WERI-Rb-1 (cell line): ENCODE results near the gene AFAP1.

Experiments
- DNase-seq: peaks from one replicate; pipeline ENCODE4 v3.0.0-alpha.2; 2020
- H3K27ac ChIP-seq: fragments of 250-450 bp; sonication (Bioruptor Pico); 2 replicates; pipeline ENCODE4 v1.5.1; 2020; ENCODE audit warnings: mild to moderate bottlenecking, moderate library complexity
- H3K27me3 ChIP-seq: fragments of 250-450 bp; sonication (Bioruptor Pico); 2 replicates; pipeline ENCODE4 v1.5.1; 2021; ENCODE audit warnings: mild to moderate bottlenecking, low read depth, moderate library complexity; ENCODE audit not compliant: insufficient read depth, severe bottlenecking
- H3K36me3 ChIP-seq: fragments of 250-450 bp; sonication (Bioruptor Pico); 2 replicates; pipeline ENCODE4 v1.5.1; 2020; ENCODE audit warnings: mild to moderate bottlenecking, moderate library complexity
- H3K4me3 ChIP-seq: 2 replicates; pipeline ENCODE4 v1.5.1; 2011; ENCODE audit warnings: low read depth, mild to moderate bottlenecking, control low read depth, low read length
- H3K9me3 ChIP-seq: fragments of 250-450 bp; sonication (Bioruptor Pico); 2 replicates; pipeline ENCODE4 v1.5.1; 2021; ENCODE audit warnings: mild to moderate bottlenecking, moderate library complexity; ENCODE audit not compliant: severe bottlenecking
- CTCF ChIP-seq: IDR thresholded peaks from 2 replicates; pipeline ENCODE4 v1.5.1; 2011; ENCODE audit warnings: low read depth, mild to moderate bottlenecking, control low read depth, inconsistent platforms, low read length

Gene AFAP1

DNA sequence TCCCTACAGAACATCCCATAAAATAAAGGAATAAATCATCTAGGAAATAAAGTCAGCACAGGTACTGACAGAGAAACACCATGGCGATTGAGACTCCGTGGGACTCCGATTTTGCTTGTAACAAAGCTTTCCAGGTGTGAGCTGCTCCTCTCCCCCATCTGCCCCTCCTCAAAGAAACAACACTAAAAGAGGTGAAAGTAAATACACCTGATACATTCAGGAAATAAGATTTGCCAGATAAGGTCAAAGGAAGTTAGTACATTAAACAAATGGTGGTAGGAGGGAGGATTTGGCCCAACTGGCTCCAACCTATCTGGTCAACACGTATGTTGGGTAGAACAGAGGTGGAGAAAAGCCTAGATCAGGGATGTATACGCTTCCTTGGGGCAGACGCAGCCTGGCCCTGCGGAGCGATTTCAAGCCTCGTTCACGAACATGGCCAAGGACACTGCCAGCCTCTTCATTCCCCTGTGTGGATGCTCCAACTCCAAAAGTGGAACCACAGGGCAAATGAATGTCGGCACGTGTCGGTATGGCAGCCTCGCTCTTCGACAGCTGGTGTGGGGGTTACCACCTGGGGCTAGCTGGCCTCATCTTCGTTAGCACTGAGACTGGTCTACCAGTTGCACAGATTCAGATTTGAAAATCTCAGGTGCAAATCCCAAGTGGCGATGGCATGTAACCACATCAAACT, 162.5 kb downstream of the AFAP1 start:
- H3K27ac ChIP-seq = no peak overlapping the region
- no peak for DNase-seq
- H3K36me3 ChIP-seq = peaks cover 50% of the 10 kb centered on the region
- H3K9me3 ChIP-seq = no peaks in the 10 kb centered on the region
- H3K27me3 ChIP-seq = no peaks in the 10 kb centered on the region
- H3K4me3 ChIP-seq = no peak overlapping the region
- TF ChIP-seq CTCF = no peak

DNA sequence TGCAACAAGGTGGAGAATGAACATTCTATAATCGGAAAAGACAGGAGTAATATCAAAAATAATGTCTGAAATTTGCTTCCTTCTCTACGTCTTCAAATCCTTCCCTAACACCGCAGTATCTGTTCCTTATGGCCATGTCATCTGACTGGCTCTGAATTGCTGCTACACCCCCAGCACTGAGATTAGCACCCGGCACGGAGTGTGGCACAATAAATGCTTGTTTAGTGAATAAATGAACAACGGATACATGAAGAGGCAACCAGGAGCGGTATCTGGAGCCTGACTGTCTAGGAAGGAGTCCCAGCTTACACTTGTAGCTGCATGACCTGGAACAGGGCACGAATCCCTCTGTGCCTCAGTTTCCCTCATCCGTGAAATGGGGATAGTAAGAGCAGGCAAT, 164.3 kb downstream of the AFAP1 start:
- Histone ChIP-seq H3K4me3 (no peak overlapping the region), H3K27ac (no peak overlapping the region), H3K36me3 (peaks cover 61% of the 10 kb centered on the region), H3K27me3 (no peaks in the 10 kb centered on the region), H3K9me3 (no peaks in the 10 kb centered on the region)
- DNase-seq = no peak
- TF ChIP-seq CTCF = no peak

GRCh38 chr4:7774301-7775294, 165.1 kb downstream of the AFAP1 start:
- Histone ChIP-seq H3K27me3 (no peaks in the 10 kb centered on the region), H3K36me3 (peaks cover 56% of the 10 kb centered on the region), H3K4me3 (no peak overlapping the region), H3K27ac (no peak overlapping the region), H3K9me3 (no peaks in the 10 kb centered on the region)
- no peak for TF ChIP-seq CTCF
- no peak for DNase-seq

GRCh38 chr4:7773401-7774180, 166.1 kb downstream of the AFAP1 start:
- no peaks in the 10 kb centered on the region for H3K9me3 ChIP-seq
- H3K27me3 ChIP-seq = no peaks in the 10 kb centered on the region
- no peak overlapping the region for H3K4me3 ChIP-seq
- H3K36me3 ChIP-seq = peaks cover 56% of the 10 kb centered on the region
- no peak for TF ChIP-seq CTCF
- DNase-seq = no peak
- no peak overlapping the region for H3K27ac ChIP-seq

- Histone ChIP-seq H3K4me3 (no peak overlapping the region), H3K27me3 (no peaks in the 10 kb centered on the region), H3K27ac (no peak overlapping the region), H3K36me3 (peaks cover 51% of the 10 kb centered on the region), H3K9me3 (no peaks in the 10 kb centered on the region)
- no peak for TF ChIP-seq CTCF
- no peak for DNase-seq
Observed at GRCh38 chr4:7772711-7773385, 166.8 kb downstream of the AFAP1 start.
